Ishikawa (cell line): ENCODE measurements around the gene TADA2B.

Experiments
- CEBPB ChIP-seq: IDR thresholded peaks from 2 replicates; pipeline ENCODE4 v1.6.1; 2012
- CREB1 ChIP-seq: IDR thresholded peaks from 2 replicates; pipeline ENCODE4 v1.6.1; 2012; ENCODE audit warnings: low read depth
- EGR1 ChIP-seq: IDR thresholded peaks from 2 replicates; pipeline ENCODE4 v1.6.1; 2012
- EP300 ChIP-seq: IDR thresholded peaks from 2 replicates; pipeline ENCODE4 v1.6.1; 2012; ENCODE audit warnings: borderline replicate concordance
- FOXM1 ChIP-seq: IDR thresholded peaks from 2 replicates; pipeline ENCODE4 v1.6.1; 2012; ENCODE audit warnings: low read depth, borderline replicate concordance
- NFIC ChIP-seq: IDR thresholded peaks from 2 replicates; pipeline ENCODE4 v1.6.1; 2012
- TEAD4 ChIP-seq: IDR thresholded peaks from 2 replicates; pipeline ENCODE4 v1.6.1; 2012
- YY1 ChIP-seq: IDR thresholded peaks from 2 replicates; pipeline ENCODE4 v1.6.1; 2012; ENCODE audit warnings: low read depth
- ZBTB7A ChIP-seq: IDR thresholded peaks from 2 replicates; pipeline ENCODE4 v1.6.1; 2012; ENCODE audit warnings: low read depth
- TF ChIP-seq, protein P1 (sequence below): IDR thresholded peaks from 2 replicates; pipeline ENCODE4 v1.6.1; 2012
- TF ChIP-seq, protein P2 (sequence below): IDR thresholded peaks from 2 replicates; pipeline ENCODE4 v1.6.1; 2012; ENCODE audit warnings: low read depth, mild to moderate bottlenecking
- TF ChIP-seq, protein P3 (sequence below): IDR thresholded peaks from 2 replicates; pipeline ENCODE4 v1.6.1; 2012

The TADA2B gene

DNA sequence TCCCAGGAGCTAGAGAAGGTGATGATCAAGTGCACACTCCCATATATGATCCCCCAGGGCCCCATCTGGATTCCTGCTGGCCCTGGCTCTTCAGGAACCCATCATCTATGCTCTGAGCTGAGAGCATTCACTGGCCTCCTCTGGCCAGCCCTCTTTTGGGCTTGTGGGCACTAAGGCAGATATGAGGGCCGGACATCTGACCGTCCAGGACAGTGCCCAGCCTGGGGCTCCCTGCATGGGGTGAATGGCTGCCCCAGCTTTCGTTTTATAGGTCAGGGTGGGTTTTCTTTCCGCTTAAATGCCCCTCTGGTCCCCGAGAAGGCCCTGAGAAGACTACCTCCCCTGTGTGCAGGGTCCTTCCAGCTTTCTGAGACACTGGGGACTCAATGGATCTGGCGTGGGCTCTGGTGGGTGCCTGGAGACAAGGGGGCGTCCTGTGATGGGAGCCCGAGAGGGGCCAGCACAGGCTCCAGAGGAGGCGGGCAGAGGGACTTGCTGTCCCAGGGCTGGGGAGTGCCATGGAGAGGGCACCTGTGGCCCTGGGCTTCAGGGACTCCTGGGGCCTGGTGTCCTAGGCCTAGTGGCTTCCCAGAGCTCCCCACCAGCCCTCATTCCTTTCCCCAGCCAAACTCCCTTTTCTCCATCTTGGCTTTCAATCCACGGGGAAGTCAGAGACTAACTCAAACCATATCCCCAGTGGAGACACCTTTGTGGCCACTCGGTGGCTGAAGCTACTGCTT is 64.2 kb downstream of the TADA2B start:
- TF ChIP-seq EGR1 (no peak), NFIC (no peak), CREB1 (no peak), EP300 (no peak), ZBTB7A (no peak), YY1 (no peak), FOXM1 (no peak), CEBPB (no peak), TEAD4 (no peak)
- TF ChIP-seq, protein P1, sequence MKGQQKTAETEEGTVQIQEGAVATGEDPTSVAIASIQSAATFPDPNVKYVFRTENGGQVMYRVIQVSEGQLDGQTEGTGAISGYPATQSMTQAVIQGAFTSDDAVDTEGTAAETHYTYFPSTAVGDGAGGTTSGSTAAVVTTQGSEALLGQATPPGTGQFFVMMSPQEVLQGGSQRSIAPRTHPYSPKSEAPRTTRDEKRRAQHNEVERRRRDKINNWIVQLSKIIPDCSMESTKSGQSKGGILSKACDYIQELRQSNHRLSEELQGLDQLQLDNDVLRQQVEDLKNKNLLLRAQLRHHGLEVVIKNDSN: no peak
- TF ChIP-seq, protein P2, sequence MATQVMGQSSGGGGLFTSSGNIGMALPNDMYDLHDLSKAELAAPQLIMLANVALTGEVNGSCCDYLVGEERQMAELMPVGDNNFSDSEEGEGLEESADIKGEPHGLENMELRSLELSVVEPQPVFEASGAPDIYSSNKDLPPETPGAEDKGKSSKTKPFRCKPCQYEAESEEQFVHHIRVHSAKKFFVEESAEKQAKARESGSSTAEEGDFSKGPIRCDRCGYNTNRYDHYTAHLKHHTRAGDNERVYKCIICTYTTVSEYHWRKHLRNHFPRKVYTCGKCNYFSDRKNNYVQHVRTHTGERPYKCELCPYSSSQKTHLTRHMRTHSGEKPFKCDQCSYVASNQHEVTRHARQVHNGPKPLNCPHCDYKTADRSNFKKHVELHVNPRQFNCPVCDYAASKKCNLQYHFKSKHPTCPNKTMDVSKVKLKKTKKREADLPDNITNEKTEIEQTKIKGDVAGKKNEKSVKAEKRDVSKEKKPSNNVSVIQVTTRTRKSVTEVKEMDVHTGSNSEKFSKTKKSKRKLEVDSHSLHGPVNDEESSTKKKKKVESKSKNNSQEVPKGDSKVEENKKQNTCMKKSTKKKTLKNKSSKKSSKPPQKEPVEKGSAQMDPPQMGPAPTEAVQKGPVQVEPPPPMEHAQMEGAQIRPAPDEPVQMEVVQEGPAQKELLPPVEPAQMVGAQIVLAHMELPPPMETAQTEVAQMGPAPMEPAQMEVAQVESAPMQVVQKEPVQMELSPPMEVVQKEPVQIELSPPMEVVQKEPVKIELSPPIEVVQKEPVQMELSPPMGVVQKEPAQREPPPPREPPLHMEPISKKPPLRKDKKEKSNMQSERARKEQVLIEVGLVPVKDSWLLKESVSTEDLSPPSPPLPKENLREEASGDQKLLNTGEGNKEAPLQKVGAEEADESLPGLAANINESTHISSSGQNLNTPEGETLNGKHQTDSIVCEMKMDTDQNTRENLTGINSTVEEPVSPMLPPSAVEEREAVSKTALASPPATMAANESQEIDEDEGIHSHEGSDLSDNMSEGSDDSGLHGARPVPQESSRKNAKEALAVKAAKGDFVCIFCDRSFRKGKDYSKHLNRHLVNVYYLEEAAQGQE: no peak
- TF ChIP-seq, protein P3, sequence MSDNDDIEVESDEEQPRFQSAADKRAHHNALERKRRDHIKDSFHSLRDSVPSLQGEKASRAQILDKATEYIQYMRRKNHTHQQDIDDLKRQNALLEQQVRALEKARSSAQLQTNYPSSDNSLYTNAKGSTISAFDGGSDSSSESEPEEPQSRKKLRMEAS: no peak
